Middle frontal gyrus (tissue), 1 donor: Measurements from ENCODE around the gene POFUT2.

Experiments
- DNase-seq: peaks from one replicate; pipeline ENCODE4 v3.0.0-alpha.2; 2015; ENCODE audit warnings: low spot score; ENCODE audit errors: extremely low spot score

The POFUT2 gene

GRCh38 chr21:45283611-45284455 is 3.9 kb downstream of the POFUT2 start:
- no peak for DNase-seq

- DNase-seq = no peak
Measured at GRCh38 chr21:45283035-45283610, 4.6 kb downstream of the POFUT2 start.

GRCh38 chr21:45282283-45283034 is 5.2 kb downstream of the POFUT2 start:
- DNase-seq = no peak

- no peak for DNase-seq
Measured at GRCh38 chr21:45281411-45282282, 6.0 kb downstream of the POFUT2 start.

- no peak for DNase-seq
Measured at GRCh38 chr21:45280969-45281368, 6.7 kb downstream of the POFUT2 start.

- DNase-seq = no peak
Measured at GRCh38 chr21:45280178-45280821, 7.4 kb downstream of the POFUT2 start.

GRCh38 chr21:45279446-45280177 is 8.1 kb downstream of the POFUT2 start:
- no peak for DNase-seq

GRCh38 chr21:45278156-45278911 is 9.4 kb downstream of the POFUT2 start:
- DNase-seq = no peak

GRCh38 chr21:45277101-45278045 is 10.3 kb downstream of the POFUT2 start:
- DNase-seq = no peak

- no peak for DNase-seq
Measured at GRCh38 chr21:45276596-45276995, 11.1 kb downstream of the POFUT2 start.

- DNase-seq = no peak
Measured at GRCh38 chr21:45270306-45270821, 17.3 kb downstream of the POFUT2 start.

- no peak for DNase-seq
Measured at GRCh38 chr21:45269861-45270260, 17.8 kb downstream of the POFUT2 start.

- no peak for DNase-seq
Measured at GRCh38 chr21:45267390-45267760, 20.3 kb downstream of the POFUT2 start.

- DNase-seq = no peak
Measured at GRCh38 chr21:45266518-45267389, 20.9 kb downstream of the POFUT2 start.

- no peak for DNase-seq
Measured at GRCh38 chr21:45265721-45266517, 21.8 kb downstream of the POFUT2 start.

- no peak for DNase-seq
Measured at GRCh38 chr21:45264912-45265515, 22.7 kb downstream of the POFUT2 start.
